Tibial nerve (tissue), 4 donors: ENCODE data around the gene ZNF362.

ENCODE experiments used
- EP300 ChIP-seq, 2 donors: sonication (generic); formaldehyde crosslinking; IDR thresholded peaks; one replicate each; pipeline ENCODE4 v1.6.1; 2017; ENCODE audit warnings: antibody characterized with exemption in 2 of 2, mild to moderate bottlenecking in 1 of 2
- POLR2A ChIP-seq, 2 donors: fragments of 450-650 bp; IDR thresholded peaks; one replicate each; pipeline ENCODE4 v1.6.1; 2017; ENCODE audit warnings: antibody characterized with exemption in 2 of 2, mild to moderate bottlenecking in 2 of 2, moderate library complexity in 2 of 2
- TF ChIP-seq, protein P1 (sequence below), 5 experiments: fragments of 200-600 bp in 3 of 5; fragments of 450-650 bp in 2 of 5; sonication (generic) in 3 of 5; IDR thresholded peaks; one replicate each; pipeline ENCODE4 v1.5.1; 2016 to 2019; ENCODE audit warnings: antibody characterized with exemption in 5 of 5, mild to moderate bottlenecking in 3 of 5, moderate library complexity in 2 of 5

DNA sequence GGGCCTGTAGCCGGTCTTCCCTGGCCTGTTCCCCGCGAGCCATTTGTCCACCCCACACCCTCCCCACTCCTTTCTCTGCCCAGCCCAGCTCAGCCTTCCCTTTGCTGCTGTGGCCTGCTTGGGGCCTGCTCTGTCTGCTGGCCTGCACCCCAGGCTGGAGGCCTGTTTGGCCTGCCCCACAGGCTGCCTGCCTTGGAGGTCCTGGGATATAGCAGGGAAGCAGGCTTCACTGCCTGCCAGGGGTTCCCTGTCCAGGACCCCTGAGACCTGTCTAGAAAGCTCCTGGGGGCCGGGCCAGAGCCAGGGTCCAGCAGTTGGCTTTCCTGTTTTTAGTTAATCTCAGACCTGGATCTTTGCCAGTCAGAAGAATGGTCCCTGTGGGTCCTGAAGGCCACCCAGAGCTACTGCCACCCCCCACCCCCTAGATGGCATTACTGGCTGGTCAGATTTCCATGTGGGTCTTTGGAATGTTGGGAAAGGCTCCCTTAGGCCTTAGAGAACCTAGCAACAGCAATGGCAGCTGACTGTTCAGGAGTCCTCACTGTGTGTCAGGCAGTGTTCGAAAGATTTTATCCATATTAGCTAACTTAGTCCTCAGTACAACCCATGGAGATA lies 7.7 kb downstream of the ZNF362 start:
- TF ChIP-seq POLR2A (IDR thresholded peaks at IDR 0.05) (no peak), EP300 (IDR thresholded peaks at IDR 0.05) (no peak)
- TF ChIP-seq, protein P1, sequence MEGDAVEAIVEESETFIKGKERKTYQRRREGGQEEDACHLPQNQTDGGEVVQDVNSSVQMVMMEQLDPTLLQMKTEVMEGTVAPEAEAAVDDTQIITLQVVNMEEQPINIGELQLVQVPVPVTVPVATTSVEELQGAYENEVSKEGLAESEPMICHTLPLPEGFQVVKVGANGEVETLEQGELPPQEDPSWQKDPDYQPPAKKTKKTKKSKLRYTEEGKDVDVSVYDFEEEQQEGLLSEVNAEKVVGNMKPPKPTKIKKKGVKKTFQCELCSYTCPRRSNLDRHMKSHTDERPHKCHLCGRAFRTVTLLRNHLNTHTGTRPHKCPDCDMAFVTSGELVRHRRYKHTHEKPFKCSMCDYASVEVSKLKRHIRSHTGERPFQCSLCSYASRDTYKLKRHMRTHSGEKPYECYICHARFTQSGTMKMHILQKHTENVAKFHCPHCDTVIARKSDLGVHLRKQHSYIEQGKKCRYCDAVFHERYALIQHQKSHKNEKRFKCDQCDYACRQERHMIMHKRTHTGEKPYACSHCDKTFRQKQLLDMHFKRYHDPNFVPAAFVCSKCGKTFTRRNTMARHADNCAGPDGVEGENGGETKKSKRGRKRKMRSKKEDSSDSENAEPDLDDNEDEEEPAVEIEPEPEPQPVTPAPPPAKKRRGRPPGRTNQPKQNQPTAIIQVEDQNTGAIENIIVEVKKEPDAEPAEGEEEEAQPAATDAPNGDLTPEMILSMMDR (IDR thresholded peaks at IDR 0.05), result no peak
